IgD-negative memory B cell (primary cell): Measurements from ENCODE around the gene IGDCC3. TPM values are rescaled to one million over a fixed set of nuclear protein-coding genes. Genes with fewer than 3 reads are reported as not detected.

Experiments used
- H3K27ac Mint-ChIP-seq, 3 donors: one replicate each; pipeline ENCODE4 v1.8.0; 2020 to 2022; ENCODE audit warnings: mild to moderate bottlenecking in 3 of 3, mixed read lengths in 3 of 3, moderate library complexity in 1 of 3
- H3K27me3 Mint-ChIP-seq: one replicate; pipeline ENCODE4 v1.8.0; 2021; ENCODE audit warnings: mixed read lengths
- H3K36me3 Mint-ChIP-seq: one replicate; pipeline ENCODE4 v1.8.0; 2020; ENCODE audit warnings: mild to moderate bottlenecking, mixed read lengths
- H3K4me1 Mint-ChIP-seq, 3 donors: one replicate each; pipeline ENCODE4 v1.8.0; 2020 to 2022; ENCODE audit warnings: mixed read lengths in 3 of 3, mild to moderate bottlenecking in 1 of 3
- H3K4me3 Mint-ChIP-seq, 4 donors: one replicate each; pipeline ENCODE4 v1.8.0; 2020 to 2022; ENCODE audit warnings: mild to moderate bottlenecking in 4 of 4, mixed read lengths in 4 of 4, moderate library complexity in 3 of 4
- H3K9me3 Mint-ChIP-seq, 3 donors: one replicate each; pipeline ENCODE4 v1.8.0; 2020 to 2021; ENCODE audit warnings: mixed read lengths in 3 of 3, mild to moderate bottlenecking in 1 of 3
- polyA plus RNA-seq: library from polyadenylated mRNA; unstranded; fragments of 300-500 nt; fragmentation: Illumina TruSeq; gene quantifications from one replicate; pipeline ENCODE4 v1.2.3, GENCODE V29; 2021

The IGDCC3 gene
- polyA plus RNA-seq, 1 donor from 2014 or later = not detected

- Mint-ChIP-seq H3K27me3 (peaks cover 35% of the 10 kb centered on the region), H3K4me3 (peak overlapping the region in 1 of 4 donors; percentile 45), H3K4me1 (peaks cover 14 to 23% (median 17%) of the 10 kb centered on the region in 3 donors), H3K27ac (no peak overlapping the region), H3K9me3 (peaks cover 0 to 2% (median 0%) of the 10 kb centered on the region in 3 donors), H3K36me3 (peaks cover 5% of the 10 kb centered on the region)
Observed at GRCh38 chr15:65338823-65339222, 39.0 kb downstream of the IGDCC3 start.

- H3K27me3 Mint-ChIP-seq = peaks cover 35% of the 10 kb centered on the region
- H3K4me3 Mint-ChIP-seq = peak overlapping the region in 1 of 4 donors; percentile 49
- H3K4me1 Mint-ChIP-seq = peaks cover 14 to 23% (median 17%) of the 10 kb centered on the region in 3 donors
- H3K36me3 Mint-ChIP-seq = peaks cover 5% of the 10 kb centered on the region
- peaks cover 0 to 2% (median 0%) of the 10 kb centered on the region in 3 donors for H3K9me3 Mint-ChIP-seq
- H3K27ac Mint-ChIP-seq = no peak overlapping the region
Observed at GRCh38 chr15:65338366-65338765, 39.4 kb downstream of the IGDCC3 start.

GRCh38 chr15:65337436-65338070 lies 40.2 kb downstream of the IGDCC3 start:
- Mint-ChIP-seq H3K36me3 (peaks cover 5% of the 10 kb centered on the region), H3K27ac (peak overlapping the region in 1 of 3 donors; percentile 5), H3K4me3 (peak overlapping the region in 3 of 4 donors; percentile 64 to 93 (median 93)), H3K4me1 (peaks cover 14 to 23% (median 17%) of the 10 kb centered on the region in 3 donors), H3K27me3 (peaks cover 30% of the 10 kb centered on the region), H3K9me3 (peaks cover 0 to 2% (median 0%) of the 10 kb centered on the region in 3 donors)

- Mint-ChIP-seq H3K9me3 (peaks cover 0 to 2% (median 0%) of the 10 kb centered on the region in 3 donors), H3K36me3 (peaks cover 5% of the 10 kb centered on the region), H3K27ac (peak overlapping the region in 2 of 3 donors; percentile 5 to 43), H3K27me3 (peaks cover 32% of the 10 kb centered on the region), H3K4me1 (peaks cover 14 to 23% (median 17%) of the 10 kb centered on the region in 3 donors), H3K4me3 (peak overlapping the region in 3 of 4 donors; percentile 64 to 93 (median 93))
Observed at GRCh38 chr15:65336493-65337435, 41.0 kb downstream of the IGDCC3 start.

GRCh38 chr15:65335278-65336055 lies 42.3 kb downstream of the IGDCC3 start:
- no peak overlapping the region for H3K4me3 Mint-ChIP-seq
- peaks cover 2% of the 10 kb centered on the region for H3K36me3 Mint-ChIP-seq
- peaks cover 14 to 23% (median 17%) of the 10 kb centered on the region in 3 donors for H3K4me1 Mint-ChIP-seq
- H3K9me3 Mint-ChIP-seq = peaks cover 0 to under 1% (median 0%) of the 10 kb centered on the region in 3 donors
- peak overlapping the region in 1 of 3 donors; percentile 43 for H3K27ac Mint-ChIP-seq
- peaks cover 35% of the 10 kb centered on the region for H3K27me3 Mint-ChIP-seq

DNA sequence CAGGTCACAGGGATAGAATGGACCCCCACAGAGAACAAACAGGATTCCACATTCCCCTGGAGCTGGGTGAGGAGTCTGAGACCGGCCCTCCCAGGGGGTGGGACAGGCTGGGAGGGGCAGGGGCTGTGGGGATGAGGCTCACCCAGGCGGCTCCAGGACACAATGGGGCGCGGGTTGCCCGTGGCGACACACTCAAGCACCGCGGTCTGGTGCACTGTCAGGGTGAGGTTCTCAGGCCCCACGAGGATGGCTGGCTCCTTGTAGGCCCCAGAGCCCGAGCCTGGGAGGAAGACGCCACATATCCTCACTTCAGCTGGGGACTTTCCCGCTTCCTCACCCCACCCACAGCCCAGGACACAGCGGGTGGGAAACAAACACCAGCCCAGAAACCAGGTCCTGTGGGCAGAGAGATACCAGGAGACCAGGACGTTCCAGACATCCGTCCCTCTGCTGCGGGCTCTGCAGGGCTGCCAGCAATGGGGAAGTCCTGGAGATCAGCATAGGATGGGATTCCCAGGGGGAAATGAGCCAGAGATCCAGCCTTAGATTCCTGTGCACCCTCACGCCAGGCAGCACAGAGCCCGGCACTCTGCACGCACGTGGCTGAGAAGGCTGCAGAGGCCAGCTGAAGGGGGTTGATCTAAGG lies 43.1 kb downstream of the IGDCC3 start:
- no peak overlapping the region for H3K27ac Mint-ChIP-seq
- H3K27me3 Mint-ChIP-seq = peaks cover 30% of the 10 kb centered on the region
- H3K9me3 Mint-ChIP-seq = no peaks in the 10 kb centered on the region
- H3K4me1 Mint-ChIP-seq = peaks cover 14 to 20% (median 14%) of the 10 kb centered on the region in 3 donors
- H3K36me3 Mint-ChIP-seq = peaks cover 2% of the 10 kb centered on the region
- no peak overlapping the region for H3K4me3 Mint-ChIP-seq

GRCh38 chr15:65333856-65334255 lies 43.9 kb downstream of the IGDCC3 start:
- H3K27ac Mint-ChIP-seq = no peak overlapping the region

DNA sequence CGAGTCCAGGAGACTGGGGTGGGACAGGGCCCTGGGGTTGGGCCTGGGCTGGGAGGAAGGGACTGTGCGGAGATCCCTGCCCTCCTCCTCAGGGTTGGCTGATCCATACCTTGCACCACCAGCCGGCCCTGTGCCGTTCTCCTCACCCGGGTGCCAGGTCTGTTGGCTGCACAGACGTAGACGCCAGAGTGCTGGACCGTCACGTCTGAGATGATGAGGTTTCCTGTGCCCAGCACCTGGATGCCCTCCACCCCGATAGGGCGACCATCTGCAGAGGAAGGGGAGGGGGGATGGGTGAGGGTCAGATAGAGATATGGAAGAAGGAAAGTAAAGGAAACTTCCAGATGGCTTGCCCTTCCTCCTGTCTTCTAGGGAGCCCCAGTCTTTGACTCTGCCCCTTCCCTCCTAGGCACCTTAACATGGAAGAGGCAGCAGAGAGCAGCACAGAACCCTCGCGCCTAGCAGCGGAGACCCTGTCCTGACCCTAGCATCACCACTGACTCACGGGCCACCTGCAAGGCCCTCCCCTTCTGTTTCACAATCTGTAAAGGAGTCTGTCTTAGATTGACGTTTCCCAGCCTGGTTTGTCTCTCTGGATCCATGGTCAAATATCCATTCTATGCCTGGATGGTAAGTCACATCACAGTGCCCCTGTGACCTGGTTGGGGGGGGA lies 44.5 kb downstream of the IGDCC3 start:
- H3K27me3 Mint-ChIP-seq = peaks cover 19% of the 10 kb centered on the region
- no peak overlapping the region for H3K27ac Mint-ChIP-seq
- H3K4me3 Mint-ChIP-seq = peak overlapping the region in 1 of 4 donors; percentile 17
- no peaks in the 10 kb centered on the region for H3K9me3 Mint-ChIP-seq
- no peaks in the 10 kb centered on the region for H3K36me3 Mint-ChIP-seq
- H3K4me1 Mint-ChIP-seq = peaks cover 10 to 15% (median 10%) of the 10 kb centered on the region in 3 donors

More at GRCh38 chr15:65333856-65334255, 43.9 kb downstream of the IGDCC3 start:
- H3K4me1 Mint-ChIP-seq = peaks cover 12 to 18% (median 12%) of the 10 kb centered on the region in 3 donors
- H3K4me3 Mint-ChIP-seq = peak overlapping the region in 1 of 4 donors; percentile 17
- peaks cover 2% of the 10 kb centered on the region for H3K36me3 Mint-ChIP-seq
- no peaks in the 10 kb centered on the region for H3K9me3 Mint-ChIP-seq
- peaks cover 23% of the 10 kb centered on the region for H3K27me3 Mint-ChIP-seq

DNA sequence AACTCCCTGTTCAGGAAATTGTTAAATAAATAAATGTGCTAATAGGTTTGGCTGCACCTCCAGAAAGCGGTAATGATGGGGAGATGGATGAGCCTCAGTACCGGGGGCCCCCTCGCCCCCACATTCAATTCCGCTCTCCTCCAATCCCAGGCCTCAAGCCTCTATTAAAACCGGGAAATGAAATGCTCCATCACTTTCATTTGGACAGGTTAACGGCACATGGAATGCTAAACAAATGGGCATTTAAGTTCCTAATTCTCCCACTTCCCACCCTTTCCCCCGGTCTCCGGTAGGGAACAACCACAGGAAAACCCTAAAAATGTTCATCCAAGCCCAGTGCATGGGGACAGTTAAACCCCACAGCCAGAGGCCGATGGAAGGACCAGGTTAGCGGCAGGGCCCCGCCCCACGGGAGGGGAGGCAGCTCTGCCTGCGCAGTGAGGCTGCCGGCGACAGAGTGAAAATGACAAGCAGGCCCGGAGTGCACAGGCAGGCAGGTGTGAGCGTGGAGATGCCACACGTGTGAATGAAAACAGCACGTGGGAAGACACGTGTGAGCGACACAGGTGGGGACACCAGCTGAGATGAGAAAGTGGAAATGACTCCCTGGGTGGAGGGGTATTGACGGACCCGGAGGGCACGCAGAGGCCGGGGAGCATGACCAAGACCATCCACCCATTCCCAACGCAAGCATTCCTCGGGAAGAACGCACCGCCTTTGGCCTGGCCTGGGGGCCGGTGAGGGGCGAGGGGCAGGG lies 45.2 kb downstream of the IGDCC3 start:
- H3K9me3 Mint-ChIP-seq = no peaks in the 10 kb centered on the region
- H3K4me3 Mint-ChIP-seq = no peak overlapping the region
- no peaks in the 10 kb centered on the region for H3K36me3 Mint-ChIP-seq
- H3K27ac Mint-ChIP-seq = no peak overlapping the region
- H3K4me1 Mint-ChIP-seq = peaks cover 5 to 14% (median 7%) of the 10 kb centered on the region in 3 donors
- peaks cover 20% of the 10 kb centered on the region for H3K27me3 Mint-ChIP-seq

DNA sequence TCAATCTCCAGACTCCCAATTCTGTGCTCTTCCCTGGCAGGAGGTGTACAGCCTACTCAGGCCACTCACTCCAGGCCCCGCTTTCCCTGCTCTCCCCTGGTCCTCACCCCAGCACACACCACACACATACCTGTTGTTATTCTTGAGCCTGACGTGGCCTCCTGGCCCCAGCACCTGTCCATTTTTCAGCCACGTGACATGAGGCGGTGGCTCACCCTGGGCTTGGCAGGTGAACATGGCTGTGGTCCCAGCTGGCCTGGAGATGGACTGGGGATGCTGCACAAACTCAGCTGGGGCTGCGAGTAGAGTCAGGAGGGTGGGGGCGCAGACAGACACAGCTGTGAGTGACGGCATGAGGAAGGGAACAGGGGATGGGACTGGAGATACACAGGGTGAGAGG lies 46.0 kb downstream of the IGDCC3 start:
- Mint-ChIP-seq H3K27me3 (peaks cover 15% of the 10 kb centered on the region), H3K36me3 (no peaks in the 10 kb centered on the region), H3K4me3 (no peak overlapping the region), H3K9me3 (no peaks in the 10 kb centered on the region), H3K27ac (peak overlapping the region in 1 of 3 donors; percentile 57), H3K4me1 (peaks cover 0 to 11% (median 2%) of the 10 kb centered on the region in 3 donors)

DNA sequence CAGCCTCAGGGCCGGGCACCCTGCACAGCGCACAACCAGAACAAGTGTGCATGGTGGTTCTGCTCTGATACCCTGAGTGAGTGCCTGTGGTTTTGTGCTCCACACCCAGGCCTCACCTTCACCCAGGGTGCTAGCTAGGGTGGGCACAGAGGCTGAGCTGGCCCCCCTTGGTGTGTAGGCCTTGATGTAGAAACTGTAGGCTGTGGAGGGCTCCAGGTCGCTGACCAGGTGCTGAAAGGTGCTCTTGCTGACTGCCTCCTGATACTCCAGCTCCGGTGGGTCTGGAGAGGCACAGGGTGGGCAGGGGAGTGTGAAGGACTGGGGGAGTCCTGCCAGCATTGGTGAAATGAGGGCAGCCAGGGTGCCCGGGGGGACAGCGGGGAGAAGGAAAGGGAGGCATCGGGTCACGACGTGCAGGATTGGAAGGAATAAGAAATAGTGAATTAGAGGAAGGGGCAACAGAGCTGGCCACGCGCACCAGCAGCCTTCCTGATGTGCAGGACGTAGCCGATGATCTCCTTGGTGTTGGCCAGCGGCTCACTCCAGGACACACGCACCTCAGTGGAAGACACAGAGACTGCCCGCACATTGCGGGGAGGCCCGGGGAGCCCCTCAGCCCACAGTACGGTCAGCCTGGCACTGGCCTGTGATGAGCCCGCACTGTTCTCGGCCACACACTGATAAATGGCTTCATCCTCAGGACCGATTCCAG lies 46.7 kb downstream of the IGDCC3 start:
- peak overlapping the region in 1 of 3 donors; percentile 57 for H3K27ac Mint-ChIP-seq
- no peaks in the 10 kb centered on the region for H3K9me3 Mint-ChIP-seq
- no peaks in the 10 kb centered on the region for H3K36me3 Mint-ChIP-seq
- peaks cover 0 to 7% (median 2%) of the 10 kb centered on the region in 3 donors for H3K4me1 Mint-ChIP-seq
- no peak overlapping the region for H3K4me3 Mint-ChIP-seq
- peaks cover 15% of the 10 kb centered on the region for H3K27me3 Mint-ChIP-seq

GRCh38 chr15:65329984-65330735 lies 47.6 kb downstream of the IGDCC3 start:
- H3K9me3 Mint-ChIP-seq = no peaks in the 10 kb centered on the region
- peak overlapping the region in 1 of 3 donors; percentile 15 for H3K27ac Mint-ChIP-seq
- H3K27me3 Mint-ChIP-seq = peaks cover 17% of the 10 kb centered on the region
- H3K4me3 Mint-ChIP-seq = no peak overlapping the region
- H3K36me3 Mint-ChIP-seq = no peaks in the 10 kb centered on the region
- H3K4me1 Mint-ChIP-seq = peaks cover 0 to 4% (median 2%) of the 10 kb centered on the region in 3 donors
